Adrenal gland (tissue), 19 donors: Measurements from ENCODE around the gene GLIPR2. TPM values are rescaled to one million over a fixed set of nuclear protein-coding genes. Genes with fewer than 3 reads are reported as not detected.
"Not testable (repeated sequence)": the region's sequence is repeated elsewhere in the genome, so short reads cannot be mapped to it uniquely, and the experiment has no call there.

ENCODE experiments used
- DNase-seq, 7 donors: peaks; one replicate each; pipeline ENCODE4 v3.0.0-alpha.2; 2019 to 2020
- H3K27ac ChIP-seq, 5 donors: fragments of 200-600 bp; sonication (generic) in 4 of 5; 1 replicate in 3 of 5; 2 replicates in 2 of 5; pipeline versions ENCODE4 v1.5.1 to v1.8.0; 2016 to 2020; ENCODE audit warnings: mild to moderate bottlenecking in 1 of 5
- H3K27me3 ChIP-seq: fragments of 200-600 bp; 2 replicates; pipeline ENCODE4 v1.8.0; 2021
- H3K36me3 ChIP-seq, 2 donors: fragments of 200-600 bp; replicated peaks in 1 of 2; 1 replicate in 1 of 2; 2 replicates in 1 of 2; pipeline versions ENCODE4 v1.5.1 to v1.8.0; 2018 to 2022
- H3K4me1 ChIP-seq, 2 donors: fragments of 200-600 bp; replicated peaks in 1 of 2; 1 replicate in 1 of 2; 2 replicates in 1 of 2; pipeline versions ENCODE4 v1.5.1 to v1.8.0; 2018 to 2021
- H3K4me3 ChIP-seq, 4 donors: fragments of 200-600 bp; sonication (generic) in 3 of 4; one replicate each; pipeline ENCODE4 v1.5.1; 2016 to 2018
- H3K9me3 ChIP-seq, 3 donors: fragments of 200-600 bp; sonication (generic) in 1 of 3; replicated peaks in 1 of 3; 1 replicate in 2 of 3; 2 replicates in 1 of 3; pipeline versions ENCODE4 v1.5.1 to v1.8.0; 2016 to 2021
- CTCF ChIP-seq, 6 experiments: fragments of 450-650 bp in 4 of 6; fragments of 200-600 bp in 2 of 6; sonication (generic) in 1 of 6; IDR thresholded peaks; 1 replicate in 5 of 6; 2 replicates in 1 of 6; pipeline versions ENCODE4 v1.5.1 to v1.8.0; 2016 to 2021; ENCODE audit warnings: antibody characterized with exemption in 6 of 6, mild to moderate bottlenecking in 2 of 6, moderate library complexity in 1 of 6
- POLR2A ChIP-seq, 2 donors: fragments of 450-650 bp; IDR thresholded peaks; one replicate each; pipeline ENCODE4 v1.6.1; 2017; ENCODE audit warnings: antibody characterized with exemption in 2 of 2, mild to moderate bottlenecking in 2 of 2, moderate library complexity in 1 of 2
- WGBS, 4 donors: extraction: QIAGEN DNeasy Blood & Tissue Kit in 2 of 4; methylation state at CpG; one replicate each; pipeline versions ENCODE4 v1.1.5 to v1.1.7; 2013 to 2017; 5-methylcytosine and 5-hydroxymethylcytosine counted together
- intact Hi-C, 2 donors: fragments of 100-400 bp; cut with DNase I; formaldehyde crosslinking; loops; one replicate each; pipeline versions ENCODE4 v1.14.1 to v1.15.0; 2022 to 2023
- long read RNA-seq, 10 donors: library from polyadenylated mRNA in 3 of 10; unstranded in 2 of 10; stranded (forward) in 1 of 10; transcript quantifications; one replicate each; pipeline ENCODE4 v2.0.0 and lab custom pipeline, GENCODE V29; 2021 to 2026
- polyA plus RNA-seq, 3 donors: library from polyadenylated mRNA; stranded (reverse); fragments of 200-250 nt in 2 of 3; fragments of 350-450 nt in 1 of 3; fragmentation: Illumina TruSeq in 1 of 3; extraction: RNeasy Lipid Tissue Mini Kit (QIAGEN cat#74804) in 1 of 3; gene quantifications; one replicate each; pipeline ENCODE4 v1.2.3, GENCODE V29; 2013 to 2014
- total RNA-seq, 9 donors: library from RNA; depleted of rRNA in 4 of 9; stranded (reverse); fragments of >200 nt in 4 of 9; fragments of 120-200 nt in 1 of 9; fragmentation: NEBNext Ultra II Directional in 1 of 9; extraction: Animal tissue kit (Norgen Biotek cat#: 25700) in 1 of 9; gene quantifications; one replicate each; pipeline versions ENCODE4 v1.1.0 to v1.2.4, GENCODE V29; 2013 to 2023
- donor health status: healthy with polysubstance abuse.
- donor health status: Bipolar disorder and iron deficiency.
- donor health status: DM: yes; HTN: yes; CAD: no.
- donor health status: DM: no; HTN: no; CAD: no.
- donor health status: DM: no; HTN: no; CAD: no.
- donor health status: DM: yes; HTN: yes; CAD: no.

Gene GLIPR2
- total RNA-seq: 10 to 100 TPM; 20.8 to 56.3 (median 33.8) TPM
- polyA plus RNA-seq: 10 to 100 TPM; 16.1 to 35.2 (median 24.3) TPM
- long read RNA-seq, donor 1, transcript GLIPR2-202 (5 exons, 1,890 nt): major isoform, 11 of 17 reads
- long read RNA-seq, donor 1, partial matches to known transcripts: 5 of 17 reads
- long read RNA-seq, donor 1, other reads (novel, unspliced or antisense): 0 of 17 reads
- long read RNA-seq, donor 2, transcript GLIPR2-202 (5 exons, 1,890 nt): major isoform, 15 of 23 reads
- long read RNA-seq, donor 2, partial matches to known transcripts: 7 of 23 reads
- long read RNA-seq, donor 2, other reads (novel, unspliced or antisense): 0 of 23 reads
- long read RNA-seq, donor 3, transcript GLIPR2-202 (5 exons, 1,890 nt): major isoform, 17 of 33 reads
- long read RNA-seq, donor 3, partial matches to known transcripts: 16 of 33 reads
- long read RNA-seq, donor 3, other reads (novel, unspliced or antisense): 0 of 33 reads
- long read RNA-seq, donor 4, transcript GLIPR2-202 (5 exons, 1,890 nt): major isoform, 19 of 20 reads
- long read RNA-seq, donor 4, partial matches to known transcripts: 0 of 20 reads
- long read RNA-seq, donor 4, other reads (novel, unspliced or antisense): 1 of 20 reads
- long read RNA-seq, donor 5, transcript GLIPR2-202 (5 exons, 1,890 nt): major isoform, 31 of 33 reads
- long read RNA-seq, donor 5, partial matches to known transcripts: 1 of 33 reads
- long read RNA-seq, donor 5, other reads (novel, unspliced or antisense): 1 of 33 reads
- long read RNA-seq, donor 6, partial matches to known transcripts: 0 of 8 reads
- long read RNA-seq, donor 6, other reads (novel, unspliced or antisense): 4 of 8 reads
- long read RNA-seq, donor 7, transcript GLIPR2-202 (5 exons, 1,890 nt): major isoform, 6 of 6 reads
- long read RNA-seq, donor 7, partial matches to known transcripts: 0 of 6 reads
- long read RNA-seq, donor 7, other reads (novel, unspliced or antisense): 0 of 6 reads
- long read RNA-seq, donor 8, transcript GLIPR2-202 (5 exons, 1,890 nt): major isoform, 39 of 41 reads
- long read RNA-seq, donor 8, partial matches to known transcripts: 0 of 41 reads
- long read RNA-seq, donor 8, other reads (novel, unspliced or antisense): 0 of 41 reads
- long read RNA-seq, donor 9, transcript GLIPR2-202 (5 exons, 1,890 nt): major isoform, 25 of 26 reads
- long read RNA-seq, donor 9, partial matches to known transcripts: 0 of 26 reads
- long read RNA-seq, donor 9, other reads (novel, unspliced or antisense): 0 of 26 reads
- long read RNA-seq, donor 10, transcript GLIPR2-202 (5 exons, 1,890 nt): major isoform, 10 of 24 reads
- long read RNA-seq, donor 10, partial matches to known transcripts: 14 of 24 reads
- long read RNA-seq, donor 10, other reads (novel, unspliced or antisense): 0 of 24 reads

DNA sequence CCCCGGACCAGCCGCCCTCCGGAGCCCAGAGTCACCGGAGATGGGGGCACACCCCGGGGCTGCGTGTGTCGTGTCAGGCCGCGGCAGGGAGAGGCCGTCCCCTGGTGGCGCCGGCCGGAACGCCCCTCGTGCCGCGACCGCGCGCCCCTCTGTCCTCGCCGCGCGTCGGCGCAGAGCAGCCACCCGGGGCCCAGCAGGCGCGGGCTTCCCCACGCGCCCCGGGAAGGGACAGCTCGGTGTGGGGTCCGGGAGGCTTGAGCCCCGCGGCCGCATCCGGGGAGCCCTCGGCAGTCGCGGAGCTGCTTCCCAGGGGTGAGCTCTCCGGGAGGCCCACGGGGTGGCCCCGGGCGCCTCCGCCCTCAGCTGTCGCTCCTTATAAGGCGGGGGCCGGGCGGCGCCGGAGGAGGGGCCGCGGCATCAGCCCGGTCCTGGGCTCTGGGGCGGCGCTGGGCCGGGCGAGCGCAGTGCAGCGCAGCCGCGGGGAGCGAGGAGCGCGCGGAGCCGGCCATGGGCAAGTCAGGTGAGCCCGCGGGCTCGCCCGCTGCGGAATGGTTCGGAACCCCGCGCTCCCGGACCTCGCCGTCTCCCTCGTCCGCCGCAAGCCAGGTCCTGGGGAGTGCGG, at the start of gene GLIPR2:
TSS of gene GLIPR2 (plus strand) at position 462 of the 622 bp plus-strand sequence. CDS start at position 508, 46 bp downstream.
- WGBS, 4 donors: 0 to 1% methylated on average over 73 to 83 of the region's 83 CpGs; no CpG with 5 or more reads in 2 of the 4 donors
- Histone ChIP-seq H3K9me3 (no peaks in the 10 kb centered on the region), H3K36me3 (no peaks in the 10 kb centered on the region), H3K27me3 (no peaks in the 10 kb centered on the region), H3K4me1 (peaks cover 9 to 27% of the 10 kb centered on the region in 2 donors), H3K4me3 (peak within 1 kb of the TSS in 3 of 4 donors; percentile 34 to 89 (median 41)), H3K27ac (peak within 1 kb of the TSS in 3 of 5 donors; percentile 48 to 67 (median 53))
- DNase-seq: peak; percentile 60 to 79 (median 78)
- intact Hi-C loops: no loop called here
- peak in 3 of 6 experiments; percentile 18 to 43 (median 38) for TF ChIP-seq CTCF (IDR thresholded peaks at IDR 0.05)
- TF ChIP-seq POLR2A (IDR thresholded peaks at IDR 0.05): peak; percentile 58 to 76

GRCh38 chr9:36087054-36087453, 49.5 kb upstream of the GLIPR2 start:
- H3K36me3 ChIP-seq, H3K27ac ChIP-seq, H3K9me3 ChIP-seq, H3K27me3 ChIP-seq, H3K4me3 ChIP-seq, DNase-seq, intact Hi-C loops: not testable (repeated sequence)
- H3K4me1 ChIP-seq: peaks cover 0 to 13% of the 10 kb centered on the region in 2 donors

GRCh38 chr9:36088020-36088419, 48.5 kb upstream of the GLIPR2 start:
- Histone ChIP-seq H3K27ac (no peak overlapping the region), H3K27me3 (no peaks in the 10 kb centered on the region), H3K9me3 (no peaks in the 10 kb centered on the region), H3K4me1 (peaks cover 0 to 17% of the 10 kb centered on the region in 2 donors), H3K4me3 (no peak overlapping the region), H3K36me3 (peaks cover 0 to 3% of the 10 kb centered on the region in 2 donors)
- no peak for DNase-seq
- WGBS, 4 donors: 87 to 93% (median 90%) methylated on average over 3 of the region's 3 CpGs
- TF ChIP-seq POLR2A (IDR thresholded peaks at IDR 0.05) (no peak), CTCF (IDR thresholded peaks at IDR 0.05) (no peak)
- intact Hi-C loops: no loop called here
